Fibroblast of peridontal ligament (primary cell): ENCODE measurements around the gene SMTNL2.
A peak's percentile ranks its signal among the peaks of the same experiment; 100 is the strongest.
"Not testable (repeated sequence)": the region's sequence is repeated elsewhere in the genome, so short reads cannot be mapped to it uniquely, and the experiment has no call there.

ENCODE experiments used
- DNase-seq: peaks from one replicate; pipeline ENCODE4 v3.0.0-alpha.2; 2010; ENCODE audit errors: extremely low read depth

Gene SMTNL2

GRCh38 chr17:4585638-4585994, 1.3 kb downstream of the SMTNL2 start:
- DNase-seq, result no peak

DNA sequence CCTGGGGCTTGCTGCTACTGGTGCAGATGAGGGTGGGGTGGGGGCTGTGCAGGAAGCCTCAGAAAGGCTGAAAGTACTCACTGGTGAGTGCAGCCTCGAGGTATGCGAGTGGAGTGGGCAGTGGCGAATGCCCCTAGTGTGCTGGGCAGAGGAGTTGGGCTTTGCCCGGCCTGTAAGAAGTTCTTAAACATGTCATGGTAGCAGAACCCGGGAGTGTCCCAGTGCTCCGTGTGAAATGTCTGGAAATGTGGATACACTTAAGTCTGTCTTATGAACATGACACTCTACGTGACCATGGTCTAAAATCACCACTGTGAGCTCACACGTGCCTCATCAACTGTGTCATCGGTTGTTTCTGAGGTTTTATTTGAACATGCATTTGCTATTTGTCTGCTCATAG, 1.7 kb downstream of the SMTNL2 start:
- no peak for DNase-seq

DNA sequence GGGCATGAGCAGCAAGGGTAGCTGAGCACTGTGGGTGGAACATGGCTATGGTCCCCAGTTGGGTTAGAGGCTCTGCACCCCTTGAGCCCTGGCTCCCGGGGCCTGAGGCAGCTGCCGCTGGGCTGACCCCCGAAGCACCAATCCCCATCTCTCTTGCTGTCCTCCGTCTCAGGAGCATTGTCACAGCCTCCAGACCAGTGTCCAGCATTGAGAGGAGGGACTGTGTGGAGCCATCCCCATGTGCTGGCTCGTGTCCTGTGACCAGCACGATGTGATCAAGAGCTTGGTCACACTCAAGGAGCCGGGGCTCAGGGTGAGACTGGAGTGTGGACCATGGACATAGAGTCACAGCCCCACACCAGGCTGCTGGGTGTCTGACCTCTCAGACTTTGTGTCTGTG, 2.9 kb downstream of the SMTNL2 start:
- DNase-seq, result no peak

DNA sequence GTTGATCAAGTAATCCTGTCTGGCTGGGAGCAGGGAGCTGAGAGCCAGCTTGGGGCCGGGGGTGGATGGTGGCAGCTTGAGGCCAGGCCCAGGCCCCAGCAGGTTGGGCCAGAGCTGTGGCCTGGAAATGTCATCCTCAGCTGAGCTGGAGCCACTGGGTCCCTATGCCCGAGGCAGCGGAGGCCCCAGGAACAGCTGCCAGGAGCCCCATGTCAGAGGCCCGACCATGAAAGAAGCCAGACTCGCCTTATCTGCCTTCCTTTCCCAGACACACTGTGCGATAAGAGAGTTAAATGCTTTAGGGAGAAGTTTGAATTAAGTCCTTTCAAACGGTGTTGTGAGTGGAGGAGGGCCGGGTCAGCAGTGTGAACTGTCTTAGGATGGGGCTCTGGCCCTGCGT, 3.5 kb downstream of the SMTNL2 start:
- DNase-seq, result no peak

DNA sequence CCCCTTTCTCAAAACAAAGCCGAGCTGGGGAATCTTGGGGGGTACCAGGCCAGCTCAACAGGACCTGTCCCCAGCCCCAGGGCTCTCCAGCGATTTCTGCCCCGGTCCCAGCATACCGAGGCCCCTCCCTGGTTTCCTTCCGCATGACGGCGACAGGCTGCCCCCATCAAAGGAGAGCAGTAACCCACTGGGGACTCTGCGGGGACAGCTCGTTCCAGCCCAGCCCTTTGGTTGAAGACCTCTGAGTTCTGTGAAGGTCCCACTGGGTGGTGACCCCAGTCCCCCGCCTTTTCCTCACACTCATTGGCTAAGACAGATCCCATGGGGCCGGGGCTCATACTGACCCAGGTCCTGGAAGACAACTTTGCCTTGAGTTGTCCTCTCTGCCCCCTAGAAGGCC, 4.1 kb downstream of the SMTNL2 start:
- DNase-seq, result no peak

DNA sequence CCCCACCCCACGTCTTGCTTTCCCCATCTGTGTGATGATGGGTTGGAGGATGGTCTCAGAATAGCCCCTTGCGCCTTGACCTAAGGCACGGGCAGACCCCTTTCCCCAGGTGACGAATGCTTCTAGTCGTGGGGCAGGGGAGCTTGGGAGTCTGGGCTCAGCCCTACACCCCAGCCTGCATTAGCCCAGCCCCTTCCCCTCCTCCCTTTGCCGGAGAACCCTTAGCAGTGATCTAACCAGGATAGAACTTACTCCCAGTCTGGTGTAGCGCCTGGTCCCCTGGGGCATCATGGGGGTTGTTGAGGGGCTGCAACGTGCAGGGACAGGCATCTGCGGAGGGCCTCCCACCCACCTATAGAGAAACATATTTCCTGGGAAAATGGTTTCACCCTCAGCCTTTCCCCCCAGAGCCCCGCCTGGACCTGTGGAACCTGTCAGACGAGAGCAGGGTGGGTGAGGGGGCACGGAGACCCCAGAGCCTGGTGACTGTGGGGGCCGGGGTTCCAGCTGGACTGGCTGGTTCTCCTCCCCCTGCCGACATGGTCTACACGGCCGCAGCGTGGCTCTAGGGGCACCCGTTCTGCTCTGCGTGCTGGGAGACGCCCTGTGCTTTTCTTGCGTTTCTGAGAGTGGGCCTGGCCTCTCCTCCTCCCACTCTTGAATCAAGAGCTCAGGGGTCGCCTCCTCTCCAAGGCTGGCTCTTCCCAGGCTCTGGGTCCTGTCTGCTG, 4.7 kb downstream of the SMTNL2 start:
- DNase-seq, result no peak

DNA sequence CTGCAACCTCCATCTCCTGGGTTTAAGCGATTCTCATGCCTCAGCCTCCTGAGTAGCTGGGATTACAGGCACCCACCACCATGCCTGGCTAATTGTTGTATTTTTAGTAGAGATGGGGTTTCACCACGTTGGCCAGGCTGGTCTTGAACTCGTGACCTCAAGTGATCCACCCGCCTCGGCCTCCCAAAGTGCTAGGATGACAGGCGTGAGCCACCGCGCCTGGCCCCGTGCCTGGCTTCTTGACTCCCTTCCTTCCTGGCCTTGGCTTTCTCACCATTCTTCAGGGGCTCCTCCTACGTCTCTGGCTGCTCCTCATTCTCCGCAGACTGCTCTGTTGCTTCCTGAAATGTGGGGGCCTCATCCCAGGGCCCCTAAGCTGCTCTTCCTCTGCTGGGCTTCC, 5.7 kb downstream of the SMTNL2 start:
- not testable (repeated sequence) for DNase-seq

DNA sequence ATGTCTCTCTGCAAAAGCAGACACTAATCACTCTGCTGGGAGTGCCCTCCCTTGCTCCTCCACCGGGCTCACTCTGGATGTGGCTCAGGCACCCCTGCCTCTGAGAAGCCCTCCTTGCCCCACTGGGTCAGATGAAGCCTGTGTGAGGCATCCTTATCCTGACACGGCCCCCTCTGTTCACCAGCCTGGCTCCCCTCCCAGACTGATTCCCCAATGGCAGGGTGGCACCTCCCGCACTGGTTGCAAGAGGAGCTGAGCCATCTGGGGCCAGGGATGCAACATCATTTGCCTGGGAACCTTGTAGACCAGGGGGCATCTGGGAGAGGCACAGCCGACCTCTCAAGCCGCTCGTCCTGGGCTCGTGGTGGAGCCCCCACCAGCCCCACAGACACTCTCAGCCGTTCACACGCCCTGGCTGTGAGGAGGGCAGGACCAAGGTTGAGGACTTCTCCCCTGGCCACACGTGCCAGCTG, 6.7 kb downstream of the SMTNL2 start:
- DNase-seq, result no peak

DNA sequence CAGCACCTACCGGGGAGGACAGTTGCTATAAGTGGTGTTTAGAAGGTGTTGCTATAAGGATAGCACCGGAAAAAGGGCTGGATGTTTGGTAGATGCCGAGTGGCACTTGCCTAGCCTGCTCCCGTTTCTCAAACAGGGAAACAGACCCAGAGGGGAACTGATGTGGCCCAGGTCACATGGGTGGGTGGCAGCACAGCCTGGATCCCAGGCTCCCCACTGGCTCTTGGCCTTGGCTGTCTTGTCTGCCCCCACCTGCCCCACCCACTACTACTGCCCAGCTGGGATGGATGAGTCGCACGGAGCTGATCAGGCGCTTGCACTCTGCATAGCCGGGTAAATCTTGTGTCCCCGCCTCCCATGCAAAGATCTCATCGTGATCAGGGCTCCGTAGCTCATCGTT, 7.2 kb downstream of the SMTNL2 start:
- peak; percentile 20 for DNase-seq

GRCh38 chr17:4592240-4593005, 8.1 kb downstream of the SMTNL2 start:
- no peak for DNase-seq

GRCh38 chr17:4593021-4593421, 8.7 kb downstream of the SMTNL2 start:
- no peak for DNase-seq

GRCh38 chr17:4594406-4594805, 10.1 kb downstream of the SMTNL2 start:
- DNase-seq, result no peak

DNA sequence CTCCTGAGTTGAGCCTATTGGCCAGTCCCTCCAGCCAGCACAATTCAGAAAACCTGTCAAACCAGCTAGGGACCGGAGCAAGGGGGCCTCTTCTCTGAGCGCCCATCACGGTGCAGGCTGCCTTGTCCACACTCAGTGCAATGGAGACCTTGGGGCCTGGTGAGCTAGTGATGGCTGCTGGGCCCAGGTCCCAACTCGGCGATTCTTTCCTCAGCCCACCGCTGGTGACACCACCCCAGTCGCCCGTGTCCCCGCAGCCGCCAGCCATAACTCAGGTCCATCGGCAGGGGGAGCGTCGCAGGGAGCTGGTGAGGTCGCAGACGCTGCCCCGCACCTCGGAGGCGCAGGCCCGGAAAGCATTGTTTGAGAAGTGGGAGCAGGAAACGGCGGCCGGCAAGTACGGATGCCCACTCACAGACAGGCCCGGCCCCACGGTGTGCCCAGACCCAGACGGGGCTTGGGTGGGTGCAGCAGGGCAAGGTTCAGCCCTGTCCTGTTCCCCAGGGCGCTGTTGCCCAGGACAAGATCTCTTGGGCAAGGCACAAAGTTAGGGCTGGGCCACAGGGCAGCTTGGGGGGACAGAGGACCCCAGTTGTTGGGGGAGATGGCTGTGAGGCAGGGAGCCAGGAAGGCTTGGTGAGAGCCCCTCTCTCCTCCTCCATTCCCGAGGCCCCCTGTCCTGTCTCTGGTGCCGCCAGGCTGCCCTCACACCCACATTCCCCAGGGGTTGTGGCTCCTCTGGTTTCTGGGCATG, 10.8 kb downstream of the SMTNL2 start:
- DNase-seq, result no peak

GRCh38 chr17:4595685-4596342, 11.5 kb downstream of the SMTNL2 start:
- not testable (repeated sequence) for DNase-seq

DNA sequence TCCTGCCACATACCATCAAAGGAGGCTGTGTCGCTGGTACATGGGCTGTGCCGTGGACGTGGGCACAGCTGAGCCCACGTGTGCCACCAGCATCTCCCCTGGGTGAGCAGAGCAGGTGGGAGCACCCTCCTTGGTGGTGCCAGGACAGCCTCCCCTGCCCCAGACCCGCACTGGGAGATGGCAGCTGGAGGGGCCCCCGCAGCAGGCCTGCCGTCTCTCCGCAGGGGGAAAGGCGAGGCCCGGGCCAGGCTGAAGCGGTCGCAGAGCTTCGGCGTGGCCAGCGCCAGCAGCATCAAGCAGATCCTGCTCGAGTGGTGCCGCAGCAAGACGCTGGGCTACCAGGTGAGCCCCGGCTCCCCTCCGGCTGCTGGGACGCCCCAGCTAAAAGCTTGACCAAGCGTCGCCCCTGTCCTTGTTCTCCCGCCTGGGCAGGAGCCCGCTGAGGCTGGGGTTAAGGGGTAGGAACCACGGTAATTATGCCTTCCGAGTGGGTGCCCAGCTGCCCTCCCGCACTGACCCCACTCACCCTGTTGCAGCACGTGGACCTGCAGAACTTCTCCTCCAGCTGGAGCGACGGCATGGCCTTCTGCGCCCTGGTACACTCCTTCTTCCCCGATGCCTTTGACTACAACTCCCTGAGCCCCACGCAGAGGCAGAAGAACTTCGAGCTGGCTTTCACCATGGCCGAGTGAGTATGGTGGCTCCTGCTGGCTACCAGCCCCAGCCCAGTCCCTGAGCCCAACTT, 12.5 kb downstream of the SMTNL2 start:
- DNase-seq, result no peak

GRCh38 chr17:4597975-4598374, 13.6 kb downstream of the SMTNL2 start:
- DNase-seq, result no peak

GRCh38 chr17:4598776-4599504, 14.6 kb downstream of the SMTNL2 start:
- peak; percentile 76 for DNase-seq

- DNase-seq, result peak; percentile 42
These were observed 15.4 kb downstream of the SMTNL2 start for GRCh38 chr17:4599505-4600281.

DNA sequence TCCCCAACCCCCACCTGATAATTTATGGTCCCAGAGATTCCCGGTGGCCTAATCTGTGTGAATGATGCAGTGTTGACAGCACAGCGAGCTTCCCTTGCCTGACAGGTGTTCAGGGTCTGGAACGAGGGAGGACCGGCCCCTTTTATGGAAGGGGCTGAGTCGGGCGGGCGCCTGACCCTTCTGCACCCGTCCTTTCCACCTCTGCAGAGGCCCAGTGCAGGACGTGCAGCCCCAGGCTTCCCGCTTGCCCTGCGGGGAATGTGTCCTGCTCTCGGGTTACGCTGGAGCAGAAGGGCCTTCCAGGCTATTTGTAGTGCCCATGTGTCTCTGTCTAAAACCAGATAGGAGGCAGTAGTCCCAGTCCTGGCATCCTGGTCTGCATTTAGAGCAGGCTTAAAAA, 16.2 kb downstream of the SMTNL2 start:
- DNase-seq, result no peak

- no peak for DNase-seq
These were observed 17.0 kb downstream of the SMTNL2 start for GRCh38 chr17:4601326-4601725.
